ENCODE data around the gene CC2D2B. TPM values are rescaled to one million over a fixed set of nuclear protein-coding genes. Genes with fewer than 3 reads are reported as not detected.

Gene CC2D2B
- total and polyA plus RNA-seq, 2 of the 13 experiments (the other 11 are each of a cell fraction or from before 2014, with no cell fraction given), result 0.20 TPM; not detected in 1

DNA sequence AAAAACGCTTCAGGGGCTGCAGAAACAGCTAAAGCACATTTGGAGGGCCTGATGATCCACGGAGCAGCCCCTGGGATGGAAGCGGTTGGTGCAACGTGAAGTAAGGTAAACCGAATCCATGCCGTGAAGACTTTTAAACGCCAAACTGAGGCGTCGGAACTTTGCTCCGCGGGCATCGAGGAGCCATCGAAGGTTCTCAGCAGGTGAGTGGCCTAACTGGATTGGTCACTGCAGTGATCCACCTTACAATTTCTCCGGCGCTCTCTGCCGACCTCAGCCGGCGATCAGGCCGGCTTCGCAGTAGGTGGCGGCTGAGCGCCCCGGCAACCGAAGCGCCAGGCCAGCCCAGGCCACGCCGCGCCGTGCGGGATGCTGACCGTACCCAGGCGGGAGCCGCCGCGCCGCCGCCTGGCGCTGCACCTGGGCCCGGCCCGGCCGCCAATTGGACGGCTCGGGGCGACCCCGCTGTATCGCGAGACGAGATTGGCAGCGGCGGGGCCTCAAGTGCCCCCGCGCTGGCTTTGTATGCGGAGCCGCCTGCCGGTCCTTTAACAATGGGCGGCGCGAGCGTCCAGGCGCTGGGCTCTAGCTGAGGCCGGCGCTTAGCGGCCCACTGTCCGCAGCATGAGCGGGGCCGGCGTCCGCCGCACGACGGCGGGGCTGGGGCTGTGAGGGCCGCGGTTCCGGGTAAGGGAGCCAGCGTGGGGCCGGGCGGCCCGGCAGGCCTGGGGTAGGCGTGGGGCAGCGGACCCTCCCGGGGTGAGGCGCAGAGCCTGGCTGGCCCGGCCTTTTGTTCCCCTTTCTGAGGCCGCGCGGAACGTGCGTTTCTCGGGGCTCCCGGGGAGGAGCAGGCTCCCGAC is 135.5 kb downstream of the CC2D2B start, which contains the start of gene CCNJ (continued):
- TF ChIP-seq, protein P1, sequence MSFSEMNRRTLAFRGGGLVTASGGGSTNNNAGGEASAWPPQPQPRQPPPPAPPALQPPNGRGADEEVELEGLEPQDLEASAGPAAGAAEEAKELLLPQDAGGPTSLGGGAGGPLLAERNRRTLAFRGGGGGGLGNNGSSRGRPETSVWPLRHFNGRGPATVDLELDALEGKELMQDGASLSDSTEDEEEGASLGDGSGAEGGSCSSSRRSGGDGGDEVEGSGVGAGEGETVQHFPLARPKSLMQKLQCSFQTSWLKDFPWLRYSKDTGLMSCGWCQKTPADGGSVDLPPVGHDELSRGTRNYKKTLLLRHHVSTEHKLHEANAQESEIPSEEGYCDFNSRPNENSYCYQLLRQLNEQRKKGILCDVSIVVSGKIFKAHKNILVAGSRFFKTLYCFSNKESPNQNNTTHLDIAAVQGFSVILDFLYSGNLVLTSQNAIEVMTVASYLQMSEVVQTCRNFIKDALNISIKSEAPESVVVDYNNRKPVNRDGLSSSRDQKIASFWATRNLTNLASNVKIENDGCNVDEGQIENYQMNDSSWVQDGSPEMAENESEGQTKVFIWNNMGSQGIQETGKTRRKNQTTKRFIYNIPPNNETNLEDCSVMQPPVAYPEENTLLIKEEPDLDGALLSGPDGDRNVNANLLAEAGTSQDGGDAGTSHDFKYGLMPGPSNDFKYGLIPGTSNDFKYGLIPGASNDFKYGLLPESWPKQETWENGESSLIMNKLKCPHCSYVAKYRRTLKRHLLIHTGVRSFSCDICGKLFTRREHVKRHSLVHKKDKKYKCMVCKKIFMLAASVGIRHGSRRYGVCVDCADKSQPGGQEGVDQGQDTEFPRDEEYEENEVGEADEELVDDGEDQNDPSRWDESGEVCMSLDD (CRISPR knock-in tag; IDR thresholded peaks at IDR 0.05; ENCODE audit: borderline replicate concordance), result no peak
- TF ChIP-seq, protein P2, sequence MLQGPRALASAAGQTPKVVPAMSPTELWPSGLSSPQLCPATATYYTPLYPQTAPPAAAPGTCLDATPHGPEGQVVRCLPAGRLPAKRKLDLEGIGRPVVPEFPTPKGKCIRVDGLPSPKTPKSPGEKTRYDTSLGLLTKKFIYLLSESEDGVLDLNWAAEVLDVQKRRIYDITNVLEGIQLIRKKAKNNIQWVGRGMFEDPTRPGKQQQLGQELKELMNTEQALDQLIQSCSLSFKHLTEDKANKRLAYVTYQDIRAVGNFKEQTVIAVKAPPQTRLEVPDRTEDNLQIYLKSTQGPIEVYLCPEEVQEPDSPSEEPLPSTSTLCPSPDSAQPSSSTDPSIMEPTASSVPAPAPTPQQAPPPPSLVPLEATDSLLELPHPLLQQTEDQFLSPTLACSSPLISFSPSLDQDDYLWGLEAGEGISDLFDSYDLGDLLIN (CRISPR knock-in tag; IDR thresholded peaks at IDR 0.05; ENCODE audit: borderline replicate concordance), result no peak
- TF ChIP-seq ZNF350 (CRISPR knock-in tag; IDR thresholded peaks at IDR 0.05; ENCODE audit: borderline replicate concordance, low read depth), result no peak
- TF ChIP-seq SMAD9 (CRISPR knock-in tag; IDR thresholded peaks at IDR 0.05), result peak; percentile 68; the same call in 1 of the 2 replicates
- peak; percentile 97 for TF ChIP-seq ZFX (CRISPR knock-in tag; IDR thresholded peaks at IDR 0.05; ENCODE audit: low read depth)
- TF ChIP-seq AGO1 (IDR thresholded peaks at IDR 0.05; ENCODE audit: low read depth, low read length, poor library complexity, severe bottlenecking), result no peak
- peak; percentile 49; the same call in 1 of the 2 replicates for TF ChIP-seq IRF2 (CRISPR knock-in tag; IDR thresholded peaks at IDR 0.05)
- TF ChIP-seq LCORL (IDR thresholded peaks at IDR 0.05), result no peak
- no peak for TF ChIP-seq LCORL (CRISPR knock-in tag; IDR thresholded peaks at IDR 0.05)
- TF ChIP-seq, protein P3, sequence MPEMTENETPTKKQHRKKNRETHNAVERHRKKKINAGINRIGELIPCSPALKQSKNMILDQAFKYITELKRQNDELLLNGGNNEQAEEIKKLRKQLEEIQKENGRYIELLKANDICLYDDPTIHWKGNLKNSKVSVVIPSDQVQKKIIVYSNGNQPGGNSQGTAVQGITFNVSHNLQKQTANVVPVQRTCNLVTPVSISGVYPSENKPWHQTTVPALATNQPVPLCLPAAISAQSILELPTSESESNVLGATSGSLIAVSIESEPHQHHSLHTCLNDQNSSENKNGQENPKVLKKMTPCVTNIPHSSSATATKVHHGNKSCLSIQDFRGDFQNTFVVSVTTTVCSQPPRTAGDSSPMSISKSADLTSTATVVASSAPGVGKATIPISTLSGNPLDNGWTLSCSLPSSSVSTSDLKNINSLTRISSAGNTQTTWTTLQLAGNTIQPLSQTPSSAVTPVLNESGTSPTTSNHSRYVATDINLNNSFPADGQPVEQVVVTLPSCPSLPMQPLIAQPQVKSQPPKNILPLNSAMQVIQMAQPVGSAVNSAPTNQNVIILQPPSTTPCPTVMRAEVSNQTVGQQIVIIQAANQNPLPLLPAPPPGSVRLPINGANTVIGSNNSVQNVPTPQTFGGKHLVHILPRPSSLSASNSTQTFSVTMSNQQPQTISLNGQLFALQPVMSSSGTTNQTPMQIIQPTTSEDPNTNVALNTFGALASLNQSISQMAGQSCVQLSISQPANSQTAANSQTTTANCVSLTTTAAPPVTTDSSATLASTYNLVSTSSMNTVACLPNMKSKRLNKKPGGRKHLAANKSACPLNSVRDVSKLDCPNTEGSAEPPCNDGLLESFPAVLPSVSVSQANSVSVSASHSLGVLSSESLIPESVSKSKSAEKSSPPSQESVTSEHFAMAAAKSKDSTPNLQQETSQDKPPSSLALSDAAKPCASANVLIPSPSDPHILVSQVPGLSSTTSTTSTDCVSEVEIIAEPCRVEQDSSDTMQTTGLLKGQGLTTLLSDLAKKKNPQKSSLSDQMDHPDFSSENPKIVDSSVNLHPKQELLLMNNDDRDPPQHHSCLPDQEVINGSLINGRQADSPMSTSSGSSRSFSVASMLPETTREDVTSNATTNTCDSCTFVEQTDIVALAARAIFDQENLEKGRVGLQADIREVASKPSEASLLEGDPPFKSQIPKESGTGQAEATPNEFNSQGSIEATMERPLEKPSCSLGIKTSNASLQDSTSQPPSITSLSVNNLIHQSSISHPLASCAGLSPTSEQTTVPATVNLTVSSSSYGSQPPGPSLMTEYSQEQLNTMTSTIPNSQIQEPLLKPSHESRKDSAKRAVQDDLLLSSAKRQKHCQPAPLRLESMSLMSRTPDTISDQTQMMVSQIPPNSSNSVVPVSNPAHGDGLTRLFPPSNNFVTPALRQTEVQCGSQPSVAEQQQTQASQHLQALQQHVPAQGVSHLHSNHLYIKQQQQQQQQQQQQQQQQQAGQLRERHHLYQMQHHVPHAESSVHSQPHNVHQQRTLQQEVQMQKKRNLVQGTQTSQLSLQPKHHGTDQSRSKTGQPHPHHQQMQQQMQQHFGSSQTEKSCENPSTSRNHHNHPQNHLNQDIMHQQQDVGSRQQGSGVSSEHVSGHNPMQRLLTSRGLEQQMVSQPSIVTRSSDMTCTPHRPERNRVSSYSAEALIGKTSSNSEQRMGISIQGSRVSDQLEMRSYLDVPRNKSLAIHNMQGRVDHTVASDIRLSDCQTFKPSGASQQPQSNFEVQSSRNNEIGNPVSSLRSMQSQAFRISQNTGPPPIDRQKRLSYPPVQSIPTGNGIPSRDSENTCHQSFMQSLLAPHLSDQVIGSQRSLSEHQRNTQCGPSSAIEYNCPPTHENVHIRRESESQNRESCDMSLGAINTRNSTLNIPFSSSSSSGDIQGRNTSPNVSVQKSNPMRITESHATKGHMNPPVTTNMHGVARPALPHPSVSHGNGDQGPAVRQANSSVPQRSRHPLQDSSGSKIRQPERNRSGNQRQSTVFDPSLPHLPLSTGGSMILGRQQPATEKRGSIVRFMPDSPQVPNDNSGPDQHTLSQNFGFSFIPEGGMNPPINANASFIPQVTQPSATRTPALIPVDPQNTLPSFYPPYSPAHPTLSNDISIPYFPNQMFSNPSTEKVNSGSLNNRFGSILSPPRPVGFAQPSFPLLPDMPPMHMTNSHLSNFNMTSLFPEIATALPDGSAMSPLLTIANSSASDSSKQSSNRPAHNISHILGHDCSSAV (CRISPR knock-in tag; IDR thresholded peaks at IDR 0.05; ENCODE audit: borderline replicate concordance), result no peak
- TF ChIP-seq PRMT3 (CRISPR knock-in tag; IDR thresholded peaks at IDR 0.05; ENCODE audit: borderline replicate concordance, low read depth), result peak; percentile 83; the same call in 1 of the 2 replicates
- no peak; the same call in 1 of the 2 replicates for TF ChIP-seq GATA4 (IDR thresholded peaks at IDR 0.05; ENCODE audit: borderline replicate concordance, low read depth)
- no peak for TF ChIP-seq SRSF1 (optimal IDR thresholded peaks at IDR 0.05; ENCODE audit: low read depth, low read length)
- TF ChIP-seq ZFP82 (CRISPR knock-in tag; IDR thresholded peaks at IDR 0.05; ENCODE audit: borderline replicate concordance), result peak; percentile 29; the same call in 1 of the 2 replicates
- no peak for TF ChIP-seq PRPF4 (IDR thresholded peaks at IDR 0.05; ENCODE audit: low read depth, low read length, poor library complexity, severe bottlenecking)
- 0 out of 2 replicates have a peak, but pooled peaks have one; percentile 18 for TF ChIP-seq KLF6 (CRISPR knock-in tag; IDR thresholded peaks at IDR 0.05)
